Trophoblast cell (in vitro differentiated cells and primary cell): Measurements from ENCODE around the gene KISS1R.

ENCODE experiments used
- DNase-seq, 2 donors: peaks; one replicate each; pipeline ENCODE4 v3.0.0-alpha.2; 2016
- H2AFZ ChIP-seq: 2 replicates; pipeline ENCODE4 v1.6.1; 2013; ENCODE audit warnings: low read length, moderate library complexity, mild to moderate bottlenecking; ENCODE audit not compliant: insufficient read depth, poor library complexity
- H2AK5ac ChIP-seq: 2 replicates; pipeline ENCODE4 v1.6.1; 2013; ENCODE audit warnings: mild to moderate bottlenecking, low read length
- H2BK120ac ChIP-seq: 2 replicates; pipeline ENCODE4 v1.6.1; 2013; ENCODE audit warnings: low read length, mild to moderate bottlenecking, moderate library complexity; ENCODE audit not compliant: insufficient read depth, poor library complexity
- H2BK12ac ChIP-seq: 2 replicates; pipeline ENCODE4 v1.6.1; 2013; ENCODE audit warnings: mild to moderate bottlenecking, low read length, moderate library complexity
- H2BK5ac ChIP-seq: 2 replicates; pipeline ENCODE4 v1.6.1; 2013; ENCODE audit warnings: low read length, low read depth, moderate library complexity, mild to moderate bottlenecking; ENCODE audit not compliant: poor library complexity
- H3K14ac ChIP-seq: 2 replicates; pipeline ENCODE4 v1.6.1; 2013; ENCODE audit warnings: mild to moderate bottlenecking, low read length
- H3K18ac ChIP-seq: 2 replicates; pipeline ENCODE4 v1.6.1; 2013; ENCODE audit warnings: mild to moderate bottlenecking, low read length
- H3K23ac ChIP-seq: 2 replicates; pipeline ENCODE4 v1.6.1; 2013; ENCODE audit warnings: low read length
- H3K27ac ChIP-seq: 2 replicates; pipeline ENCODE4 v1.5.1; 2013; ENCODE audit warnings: low read depth, mild to moderate bottlenecking, inconsistent platforms, low read length, moderate library complexity
- H3K27me3 ChIP-seq: 2 replicates; pipeline ENCODE4 v1.6.1; 2013; ENCODE audit warnings: inconsistent platforms, mild to moderate bottlenecking, low read length, moderate library complexity; ENCODE audit not compliant: insufficient read depth
- H3K36me3 ChIP-seq, 2 experiments: 1 replicate in 1 of 2; 2 replicates in 1 of 2; pipeline ENCODE4 v1.6.1; 2013; ENCODE audit warnings: low read length in 2 of 2, mild to moderate bottlenecking in 2 of 2, moderate library complexity in 1 of 2; ENCODE audit not compliant: insufficient read depth in 2 of 2, control insufficient read depth in 1 of 2
- H3K4ac ChIP-seq: 2 replicates; pipeline ENCODE4 v1.6.1; 2013; ENCODE audit warnings: low read depth, mild to moderate bottlenecking, low read length, moderate library complexity
- H3K4me1 ChIP-seq, 2 experiments: 1 replicate in 1 of 2; 2 replicates in 1 of 2; pipeline ENCODE4 v1.6.1; 2013; ENCODE audit warnings: low read length in 2 of 2, mild to moderate bottlenecking in 2 of 2, moderate library complexity in 1 of 2; ENCODE audit not compliant: insufficient read depth in 2 of 2, control insufficient read depth in 1 of 2
- H3K4me2 ChIP-seq: 2 replicates; pipeline ENCODE4 v1.6.1; 2013; ENCODE audit warnings: inconsistent platforms, mild to moderate bottlenecking, low read length, moderate library complexity
- H3K4me3 ChIP-seq: 2 replicates; pipeline ENCODE4 v1.5.1; 2013; ENCODE audit warnings: mild to moderate bottlenecking, low read depth, low read length, inconsistent platforms
- H3K79me1 ChIP-seq: one replicate; pipeline ENCODE4 v1.6.1; 2013; ENCODE audit warnings: low read length
- H3K79me2 ChIP-seq: 2 replicates; pipeline ENCODE4 v1.6.1; 2013; ENCODE audit warnings: low read length, mild to moderate bottlenecking; ENCODE audit not compliant: control insufficient read depth, insufficient read depth, poor library complexity
- H3K9ac ChIP-seq: 2 replicates; pipeline ENCODE4 v1.6.1; 2013; ENCODE audit warnings: mild to moderate bottlenecking, low read length
- H3K9me3 ChIP-seq: 2 replicates; pipeline ENCODE4 v1.6.1; 2013; ENCODE audit warnings: low read depth, mild to moderate bottlenecking, control low read depth, inconsistent platforms, low read length; ENCODE audit not compliant: insufficient read depth
- H4K12ac ChIP-seq: 2 replicates; pipeline ENCODE4 v1.6.1; 2013; ENCODE audit warnings: low read depth, mild to moderate bottlenecking, low read length, moderate library complexity
- H4K8ac ChIP-seq: 2 replicates; pipeline ENCODE4 v1.6.1; 2013; ENCODE audit warnings: low read depth, mild to moderate bottlenecking, low read length, moderate library complexity
- H4K91ac ChIP-seq: one replicate; pipeline ENCODE4 v1.6.1; 2013; ENCODE audit warnings: low read depth, mild to moderate bottlenecking, low read length, moderate library complexity
- WGBS: extraction: QIAGEN DNeasy Blood & Tissue Kit; methylation state at CpG from one replicate; pipeline ENCODE4 v1.1.7; 2013; ENCODE audit warnings: missing lambda C conversion rate; ENCODE audit not compliant: insufficient read length, insufficient coverage; ENCODE audit errors: extremely low coverage; 5-methylcytosine and 5-hydroxymethylcytosine counted together

Gene KISS1R

GRCh38 chr19:903266-903797, 13.8 kb upstream of the KISS1R start:
- H3K4ac ChIP-seq = no peak overlapping the region
- no peak overlapping the region for H4K91ac ChIP-seq
- H2BK5ac ChIP-seq = no peak overlapping the region
- no peak overlapping the region for H3K23ac ChIP-seq
- H3K4me2 ChIP-seq = no peak overlapping the region
- H3K4me1 ChIP-seq = no peaks in the 10 kb centered on the region
- no peak overlapping the region for H4K8ac ChIP-seq
- no peaks in the 10 kb centered on the region for H3K79me1 ChIP-seq
- H3K14ac ChIP-seq = no peak overlapping the region
- H3K27ac ChIP-seq = no peak overlapping the region
- H3K36me3 ChIP-seq = peaks cover 25 to 27% of the 10 kb centered on the region in 2 experiments
- H2BK12ac ChIP-seq = no peak overlapping the region
- H4K12ac ChIP-seq = no peak overlapping the region
- H2AFZ ChIP-seq = no peak overlapping the region
- peaks cover 3% of the 10 kb centered on the region for H3K9me3 ChIP-seq
- no peak overlapping the region for H3K4me3 ChIP-seq
- no peak overlapping the region for H3K9ac ChIP-seq
- WGBS = no CpG with 5 or more reads among the region's 32 CpGs
- no peak for DNase-seq
- H2BK120ac ChIP-seq = no peak overlapping the region
- no peak overlapping the region for H2AK5ac ChIP-seq
- H3K27me3 ChIP-seq = no peaks in the 10 kb centered on the region
- H3K79me2 ChIP-seq = no peaks in the 10 kb centered on the region
- H3K18ac ChIP-seq = no peak overlapping the region

- Histone ChIP-seq H3K79me2 (no peaks in the 10 kb centered on the region), H2BK12ac (no peak overlapping the region), H3K79me1 (no peaks in the 10 kb centered on the region), H4K12ac (no peak overlapping the region), H3K18ac (no peak overlapping the region), H2BK120ac (no peak overlapping the region), H3K4me2 (no peak overlapping the region), H4K91ac (no peak overlapping the region), H3K4me1 (peaks cover 2 to 6% of the 10 kb centered on the region in 2 experiments), H3K4ac (no peak overlapping the region), H3K9me3 (no peaks in the 10 kb centered on the region), H3K27me3 (no peaks in the 10 kb centered on the region), H3K27ac (no peak overlapping the region), H4K8ac (no peak overlapping the region), H3K14ac (no peak overlapping the region), H3K9ac (no peak overlapping the region), H3K4me3 (no peak overlapping the region), H3K36me3 (peaks cover 14 to 16% of the 10 kb centered on the region in 2 experiments), H2AK5ac (no peak overlapping the region), H3K23ac (no peak overlapping the region), H2BK5ac (no peak overlapping the region), H2AFZ (no peak overlapping the region)
- WGBS = no CpG with 5 or more reads among the region's 8 CpGs
- no peak for DNase-seq
These were observed 12.6 kb upstream of the KISS1R start for GRCh38 chr19:904545-904944.

- H4K12ac ChIP-seq = no peak overlapping the region
- peaks cover 2 to 9% of the 10 kb centered on the region in 2 experiments for H3K4me1 ChIP-seq
- H2BK120ac ChIP-seq = no peak overlapping the region
- H3K23ac ChIP-seq = no peak overlapping the region
- H3K18ac ChIP-seq = no peak overlapping the region
- H4K8ac ChIP-seq = no peak overlapping the region
- no peak overlapping the region for H2BK12ac ChIP-seq
- H3K9me3 ChIP-seq = no peaks in the 10 kb centered on the region
- no peaks in the 10 kb centered on the region for H3K79me1 ChIP-seq
- H3K14ac ChIP-seq = no peak overlapping the region
- no peak overlapping the region for H2AFZ ChIP-seq
- H3K9ac ChIP-seq = no peak overlapping the region
- H3K4me3 ChIP-seq = no peak overlapping the region
- no CpG with 5 or more reads among the region's 7 CpGs for WGBS
- H3K27ac ChIP-seq = no peak overlapping the region
- H3K27me3 ChIP-seq = no peaks in the 10 kb centered on the region
- no peak overlapping the region for H2BK5ac ChIP-seq
- no peak overlapping the region for H2AK5ac ChIP-seq
- no peak overlapping the region for H3K4ac ChIP-seq
- peaks cover 4 to 9% of the 10 kb centered on the region in 2 experiments for H3K36me3 ChIP-seq
- no peaks in the 10 kb centered on the region for H3K79me2 ChIP-seq
- no peak overlapping the region for H3K4me2 ChIP-seq
- no peak for DNase-seq
- H4K91ac ChIP-seq = no peak overlapping the region
These were observed 10.7 kb upstream of the KISS1R start for GRCh38 chr19:906480-906879.

GRCh38 chr19:907183-907853, 9.8 kb upstream of the KISS1R start:
- DNase-seq = no peak
- H2BK5ac ChIP-seq = no peak overlapping the region
- no peak overlapping the region for H4K91ac ChIP-seq
- H4K12ac ChIP-seq = no peak overlapping the region
- no peak overlapping the region for H3K23ac ChIP-seq
- no peak overlapping the region for H3K4me2 ChIP-seq
- H3K4ac ChIP-seq = no peak overlapping the region
- WGBS = no CpG with 5 or more reads among the region's 14 CpGs
- no peak overlapping the region for H2BK120ac ChIP-seq
- H3K9ac ChIP-seq = no peak overlapping the region
- H4K8ac ChIP-seq = no peak overlapping the region
- peaks cover 4% of the 10 kb centered on the region for H3K79me2 ChIP-seq
- H3K4me3 ChIP-seq = no peak overlapping the region
- H2BK12ac ChIP-seq = no peak overlapping the region
- no peaks in the 10 kb centered on the region for H3K79me1 ChIP-seq
- no peaks in the 10 kb centered on the region for H3K9me3 ChIP-seq
- H2AK5ac ChIP-seq = no peak overlapping the region
- H3K27me3 ChIP-seq = no peaks in the 10 kb centered on the region
- H3K14ac ChIP-seq = no peak overlapping the region
- no peak overlapping the region for H3K27ac ChIP-seq
- peaks cover 0 to 5% of the 10 kb centered on the region in 2 experiments for H3K36me3 ChIP-seq
- peak overlapping the region; percentile 25 for H3K18ac ChIP-seq
- H3K4me1 ChIP-seq = peaks cover 2 to 13% of the 10 kb centered on the region in 2 experiments
- no peak overlapping the region for H2AFZ ChIP-seq
